ENCODE data around the gene TMEM242. TPM values are rescaled to one million over a fixed set of nuclear protein-coding genes. Genes with fewer than 3 reads are reported as not detected.

TMEM242 gene
- total and polyA plus RNA-seq, 2 of the 4 experiments (the other 2 are of a cell fraction) = 2.3 to 4.6 TPM

- no peak overlapping the region for H2AFZ ChIP-seq (replicated peaks; ENCODE audit: low read length, poor library complexity)
- no peaks in the 10 kb centered on the region for H3K9me1 ChIP-seq (ENCODE audit: insufficient read depth, low read length)
- H2BK5ac ChIP-seq (ENCODE audit: low read depth, low read length, poor library complexity, severe bottlenecking) = no peak overlapping the region
- peaks cover 14% of the 10 kb centered on the region for H3K27me3 ChIP-seq (ENCODE audit: control insufficient read depth, insufficient read depth, low read length)
- H4K91ac ChIP-seq (ENCODE audit: insufficient read depth, low read depth, low read length) = no peak overlapping the region
- no peak for TF ChIP-seq ELK1 (IDR thresholded peaks at IDR 0.05; ENCODE audit: borderline replicate concordance, low read depth, low read length)
- TF ChIP-seq FOS (IDR thresholded peaks at IDR 0.05; ENCODE audit: low read depth, low read length) = no peak
- TF ChIP-seq MXI1 (IDR thresholded peaks at IDR 0.05; ENCODE audit: borderline replicate concordance, low read depth, low read length) = no peak
- no peak for TF ChIP-seq CEBPB (IDR thresholded peaks at IDR 0.05; ENCODE audit: low read depth, low read length)
- no peak for TF ChIP-seq RAD21 (IDR thresholded peaks at IDR 0.05; ENCODE audit: low read length)
- TF ChIP-seq POLR2A (IDR thresholded peaks at IDR 0.05; ENCODE audit: low read depth, low read length) = no peak
- TF ChIP-seq USF2 (IDR thresholded peaks at IDR 0.05; ENCODE audit: low read depth, low read length) = no peak
- TF ChIP-seq CTCF (conservative IDR thresholded peaks at IDR 0.05; ENCODE audit: low read depth, low read length) = no peak
- TF ChIP-seq RFX5 (IDR thresholded peaks at IDR 0.05; ENCODE audit: low read depth, low read length) = no peak
- no peak for TF ChIP-seq MAZ (IDR thresholded peaks at IDR 0.05; ENCODE audit: borderline replicate concordance, low read depth, low read length)
- TF ChIP-seq RCOR1 (IDR thresholded peaks at IDR 0.05; ENCODE audit: insufficient replicate concordance, low read length) = no peak
- no peak overlapping the region for H3K56ac ChIP-seq (ENCODE audit: extremely low read depth, insufficient read depth, low read length)
- no peak overlapping the region for H3K27ac ChIP-seq (ENCODE audit: insufficient read depth, low read length)
- H3K9me3 ChIP-seq (ENCODE audit: control insufficient read depth, insufficient read depth, low read length) = no peaks in the 10 kb centered on the region
- intact Hi-C loops (cut with micrococcal nuclease) = no loop called here
- H2AK5ac ChIP-seq (ENCODE audit: low read depth, low read length) = no peak overlapping the region
- WGBS, 2 experiments (ENCODE audit: extremely low coverage in 2 of 2, insufficient read length in 1 of 2) = 20% methylated on average over 1 of the region's 3 CpGs; no CpG with 5 or more reads in 1 of the 2 experiments
- H3K36me3 ChIP-seq (ENCODE audit: control insufficient read depth, insufficient read depth, low read length) = no peaks in the 10 kb centered on the region
- in situ Hi-C loops (cut with MboI; ENCODE audit: low sequenced_read_pairs) = no loop called here
- no peak overlapping the region for H2BK120ac ChIP-seq (ENCODE audit: low read depth, low read length)
- no peak overlapping the region for H3K4me2 ChIP-seq (ENCODE audit: low read depth, low read length)
- H3K14ac ChIP-seq (replicated peaks; ENCODE audit: low read depth, low read length) = no peak overlapping the region
- BruUV-seq (replicated peaks) = no TSS peak
- H4K8ac ChIP-seq (ENCODE audit: low read depth in 2 of 2, low read length in 2 of 2) = no peak overlapping the region
- H2BK15ac ChIP-seq (ENCODE audit: low read depth, low read length) = no peak overlapping the region
- H3K18ac ChIP-seq (ENCODE audit: low read depth, low read length) = no peak overlapping the region
- H3K4ac ChIP-seq (ENCODE audit: low read depth, low read length) = no peak overlapping the region
- no peak overlapping the region for H3K4me3 ChIP-seq (ENCODE audit: insufficient read depth, low read depth, low read length)
- H3K4me1 ChIP-seq (ENCODE audit: control insufficient read depth, insufficient read depth, low read length) = no peaks in the 10 kb centered on the region
- ChIA-PET CTCF (interaction anchor here (1.1 kb wide), 1 partner anchor 11 kb away, joined by 3 read pairs; no protein-coding TSS in a partner anchor), POLR2A (ENCODE audit: unreplicated experiment) (no interaction called here)
- H3K79me1 ChIP-seq (ENCODE audit: low read depth in 1 of 2, low read length in 2 of 2) = no peaks in the 10 kb centered on the region
- dilution Hi-C loops (cut with HindIII; ENCODE audit: low sequenced_read_pairs, unreplicated experiment) = no loop called here
- no peak overlapping the region for H3K23ac ChIP-seq (ENCODE audit: low read depth, low read length)
- no peak overlapping the region for H4K5ac ChIP-seq (ENCODE audit: low read depth, low read length)
- H2BK20ac ChIP-seq (ENCODE audit: low read depth, low read length) = no peak overlapping the region
- H2AK9ac ChIP-seq (replicated peaks; ENCODE audit: low read depth, low read length, poor library complexity) = no peak overlapping the region
- ATAC-seq (ENCODE audit: low read depth) (no peak), DNase-seq (no peak)
- no peaks in the 10 kb centered on the region for H4K20me1 ChIP-seq (ENCODE audit: insufficient read depth, low read length)
- H3K9ac ChIP-seq (ENCODE audit: low read depth, low read length) = no peak overlapping the region
Observed at GRCh38 chr6:157361886-157362285, 38.6 kb upstream of the TMEM242 start.
